ENCODE data around the gene PSMA1. TPM values are rescaled to one million over a fixed set of nuclear protein-coding genes. Genes with fewer than 3 reads are reported as not detected.

Gene PSMA1
- total RNA-seq, 1 experiment from 2014 or later, result 167 TPM

DNA sequence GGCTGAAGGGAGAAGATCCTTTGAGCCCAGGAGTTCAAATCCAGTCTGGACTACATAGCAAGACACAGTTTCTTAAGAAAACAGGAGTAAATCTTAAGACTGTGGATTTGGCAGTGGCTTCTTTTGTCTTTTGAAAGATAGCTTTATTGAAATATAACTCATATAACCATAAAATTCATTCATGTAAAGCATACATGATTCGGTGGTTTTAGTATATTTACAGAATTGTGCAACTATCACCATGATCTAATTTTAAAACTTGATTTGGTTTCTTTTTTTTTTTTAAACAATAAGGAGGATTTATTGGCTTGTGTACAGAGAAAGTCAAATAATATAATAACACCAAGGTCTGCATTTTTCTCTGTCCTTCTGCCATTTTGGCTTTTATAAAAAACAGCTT is 23.1 kb upstream of the PSMA1 start:
- H4K20me1 ChIP-seq (ENCODE audit: control insufficient read depth, insufficient read depth, insufficient read length), result no peaks in the 10 kb centered on the region
- Mint-ChIP-seq H3K27ac (no peak overlapping the region; a peak in 1 of 7 replicates), H3K4me1 (peaks cover 14 to 20% of the 10 kb centered on the region in 2 experiments), H3K9me3 (no peaks in the 10 kb centered on the region), H3K27me3 (ENCODE audit: low read depth) (no peaks in the 10 kb centered on the region), H3K36me3 (ENCODE audit: insufficient read depth in 1 of 3, low read depth in 3 of 3) (no peaks in the 10 kb centered on the region), H3K4me3 (no peak overlapping the region)
- H3K18ac ChIP-seq (ENCODE audit: insufficient read length, low read depth, low read length), result no peak overlapping the region
- no peaks in the 10 kb centered on the region for H3K79me1 ChIP-seq (ENCODE audit: insufficient read depth, low read depth, low read length, poor library complexity, severe bottlenecking)
- H3K9ac ChIP-seq (ENCODE audit: extremely low read depth, insufficient read length, low read length), result no peak overlapping the region
- no peaks in the 10 kb centered on the region for H3K23me2 ChIP-seq (ENCODE audit: insufficient read length, low read depth, low read length, poor library complexity, severe bottlenecking)
- no peak overlapping the region for H3K23ac ChIP-seq (ENCODE audit: insufficient read length, low read depth, low read length)
- H3K79me2 ChIP-seq (ENCODE audit: insufficient read depth, low read length), result no peaks in the 10 kb centered on the region
- H3K4me2 ChIP-seq (ENCODE audit: insufficient read depth, insufficient read length, low read length), result no peak overlapping the region
- no peak overlapping the region for H4K5ac ChIP-seq (ENCODE audit: insufficient read length, low read depth, low read length)
- no peak for DNase-seq
- H2BK20ac ChIP-seq (ENCODE audit: low read depth, low read length, poor library complexity, severe bottlenecking), result no peak overlapping the region
- no peak overlapping the region for H3T11ph ChIP-seq (ENCODE audit: low read length)
- TF ChIP-seq, protein P1, sequence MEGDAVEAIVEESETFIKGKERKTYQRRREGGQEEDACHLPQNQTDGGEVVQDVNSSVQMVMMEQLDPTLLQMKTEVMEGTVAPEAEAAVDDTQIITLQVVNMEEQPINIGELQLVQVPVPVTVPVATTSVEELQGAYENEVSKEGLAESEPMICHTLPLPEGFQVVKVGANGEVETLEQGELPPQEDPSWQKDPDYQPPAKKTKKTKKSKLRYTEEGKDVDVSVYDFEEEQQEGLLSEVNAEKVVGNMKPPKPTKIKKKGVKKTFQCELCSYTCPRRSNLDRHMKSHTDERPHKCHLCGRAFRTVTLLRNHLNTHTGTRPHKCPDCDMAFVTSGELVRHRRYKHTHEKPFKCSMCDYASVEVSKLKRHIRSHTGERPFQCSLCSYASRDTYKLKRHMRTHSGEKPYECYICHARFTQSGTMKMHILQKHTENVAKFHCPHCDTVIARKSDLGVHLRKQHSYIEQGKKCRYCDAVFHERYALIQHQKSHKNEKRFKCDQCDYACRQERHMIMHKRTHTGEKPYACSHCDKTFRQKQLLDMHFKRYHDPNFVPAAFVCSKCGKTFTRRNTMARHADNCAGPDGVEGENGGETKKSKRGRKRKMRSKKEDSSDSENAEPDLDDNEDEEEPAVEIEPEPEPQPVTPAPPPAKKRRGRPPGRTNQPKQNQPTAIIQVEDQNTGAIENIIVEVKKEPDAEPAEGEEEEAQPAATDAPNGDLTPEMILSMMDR (conservative IDR thresholded peaks at IDR 0.05), result no peak
- H3K14ac ChIP-seq (ENCODE audit: insufficient read depth, low read length), result no peak overlapping the region
- H2BK120ac ChIP-seq (ENCODE audit: low read depth, low read length, poor library complexity, severe bottlenecking), result no peak overlapping the region
- no peak overlapping the region for H4K8ac ChIP-seq (replicated peaks; ENCODE audit: insufficient read length, low read depth, low read length)
- WGBS (ENCODE audit: extremely low coverage, insufficient read length, low lambda C conversion rate), result no CpG with 5 or more reads among the region's 1 CpG
- H3K27ac ChIP-seq (ENCODE audit: insufficient read length, low read depth, low read length), result no peak overlapping the region
- H2BK5ac ChIP-seq (ENCODE audit: insufficient read length, low read length), result no peak overlapping the region
- no peak overlapping the region for H4K91ac ChIP-seq (ENCODE audit: insufficient read length, low read depth, low read length)
- H3K27me3 ChIP-seq (ENCODE audit: insufficient read depth, low read length), result no peaks in the 10 kb centered on the region
- no peak overlapping the region for H2AFZ ChIP-seq (ENCODE audit: low read length)
- H3K56ac ChIP-seq (ENCODE audit: insufficient read length, low read depth, low read length), result no peak overlapping the region
- no peaks in the 10 kb centered on the region for H3K9me3 ChIP-seq (ENCODE audit: control insufficient read depth, low read depth, low read length)
- no peak overlapping the region for H2AK5ac ChIP-seq (ENCODE audit: insufficient read length, low read length)
- H2BK12ac ChIP-seq (ENCODE audit: insufficient read length, low read depth, low read length), result no peak overlapping the region
- H3K4me1 ChIP-seq (ENCODE audit: insufficient read depth, low read length), result no peaks in the 10 kb centered on the region; the same call in 1 of the 2 replicates
- no peak overlapping the region for H2BK15ac ChIP-seq (ENCODE audit: low read depth, low read length)
- H3K4ac ChIP-seq (ENCODE audit: low read depth, low read length), result no peak overlapping the region

Data from H9 (cell line).